Calu3 (cell line): ENCODE measurements around the gene COMMD7. TPM values are rescaled to one million over a fixed set of nuclear protein-coding genes. Genes with fewer than 3 reads are reported as not detected.
"Not testable (repeated sequence)": the region's sequence is repeated elsewhere in the genome, so short reads cannot be mapped to it uniquely, and the experiment has no call there.

Source experiments
- BruUV-seq: library from RNA; stranded (reverse); fragments of 400-500 nt; replicated peaks from 2 replicates; lab custom pipeline; 2021; lab: Mats Ljungman, UMichigan
- CTCF ChIA-PET: fragments of 300-600 bp; sonication (Branson Sonifier 250); formaldehyde crosslinking; loops from one replicate; lab custom pipeline; 2022; ENCODE audit warnings: antibody characterized with exemption; lab: Charles Lee
- DNase-seq: peaks from one replicate; pipeline ENCODE4 v3.0.0; 2022
- H3K27ac Mint-ChIP-seq: one replicate; pipeline ENCODE4 v1.8.0; 2022; ENCODE audit warnings: mixed read lengths; ENCODE audit not compliant: unreplicated experiment
- H3K27me3 Mint-ChIP-seq: one replicate; pipeline ENCODE4 v1.8.0; 2022; ENCODE audit warnings: mixed read lengths; ENCODE audit not compliant: unreplicated experiment
- H3K36me3 Mint-ChIP-seq: one replicate; pipeline ENCODE4 v1.8.0; 2022; ENCODE audit warnings: mild to moderate bottlenecking, moderate library complexity, mixed read lengths; ENCODE audit not compliant: insufficient read depth, unreplicated experiment
- H3K4me1 Mint-ChIP-seq: one replicate; pipeline ENCODE4 v1.8.0; 2022; ENCODE audit warnings: mild to moderate bottlenecking, low read depth, mixed read lengths; ENCODE audit not compliant: unreplicated experiment
- H3K4me3 Mint-ChIP-seq: one replicate; pipeline ENCODE4 v1.8.0; 2022; ENCODE audit warnings: mild to moderate bottlenecking, low read depth, moderate library complexity, mixed read lengths; ENCODE audit not compliant: unreplicated experiment
- H3K9me3 Mint-ChIP-seq: one replicate; pipeline ENCODE4 v1.8.0; 2022; ENCODE audit warnings: low read depth, mixed read lengths; ENCODE audit not compliant: unreplicated experiment
- CTCF ChIP-seq: fragments of 200-600 bp; IDR thresholded peaks from one replicate; pipeline ENCODE4 v1.8.0; 2022; ENCODE audit warnings: antibody characterized with exemption; ENCODE audit not compliant: unreplicated experiment
- intact Hi-C: fragments of 100-400 bp; cut with micrococcal nuclease; formaldehyde crosslinking; loops from one replicate; pipeline ENCODE4 v1.10.0; 2022; ENCODE audit not compliant: unreplicated experiment
- total RNA-seq: library from RNA; stranded (reverse); gene quantifications from 2 replicates; pipeline ENCODE4 v1.2.3, GENCODE V29; 2022

The COMMD7 gene
- total RNA-seq, 1 experiment from 2014 or later = 56.0 TPM

GRCh38 chr20:32772046-32772445 is 28.8 kb upstream of the COMMD7 start:
- Mint-ChIP-seq H3K27me3 (no peaks in the 10 kb centered on the region), H3K36me3 (no peaks in the 10 kb centered on the region), H3K4me3 (no peak overlapping the region), H3K9me3 (no peaks in the 10 kb centered on the region), H3K4me1 (peaks cover 18% of the 10 kb centered on the region), H3K27ac (no peak overlapping the region)
- CTCF ChIA-PET = no interaction called here
- intact Hi-C loops = no loop called here
- TF ChIP-seq CTCF = no peak
- BruUV-seq = no TSS peak
- DNase-seq = no peak

- H3K27me3 Mint-ChIP-seq = no peaks in the 10 kb centered on the region
- CTCF ChIA-PET = interaction anchor here (0.5 to 1.1 kb wide), 2 partner anchors 19 to 53 kb away, joined by 3 read pairs; no protein-coding TSS in a partner anchor
- no peak overlapping the region for H3K4me3 Mint-ChIP-seq
- intact Hi-C loops = no loop called here
- H3K9me3 Mint-ChIP-seq = no peaks in the 10 kb centered on the region
- peaks cover 17% of the 10 kb centered on the region for H3K36me3 Mint-ChIP-seq
- H3K27ac Mint-ChIP-seq = no peak overlapping the region
- DNase-seq = no peak
- BruUV-seq = no TSS peak
- no peak for TF ChIP-seq CTCF
- peaks cover 16% of the 10 kb centered on the region for H3K4me1 Mint-ChIP-seq
Observed at GRCh38 chr20:32767418-32768198, 24.3 kb upstream of the COMMD7 start.

- Mint-ChIP-seq H3K36me3 (peaks cover 35% of the 10 kb centered on the region), H3K4me1 (peaks cover 27% of the 10 kb centered on the region)
- H3K9me3 Mint-ChIP-seq, intact Hi-C loops, BruUV-seq, DNase-seq, H3K27me3 Mint-ChIP-seq, H3K4me3 Mint-ChIP-seq, H3K27ac Mint-ChIP-seq: not testable (repeated sequence)
- CTCF ChIA-PET = interaction anchor here (0.7 to 3.3 kb wide), 2 partner anchors 12 to 21 kb away, joined by 3 to 33 read pairs; no protein-coding TSS in a partner anchor
Observed at GRCh38 chr20:32765230-32765875, 22.1 kb upstream of the COMMD7 start.

GRCh38 chr20:32764005-32764960 is 21.0 kb upstream of the COMMD7 start:
- Mint-ChIP-seq H3K9me3 (no peaks in the 10 kb centered on the region), H3K36me3 (peaks cover 35% of the 10 kb centered on the region), H3K27me3 (no peaks in the 10 kb centered on the region), H3K27ac (no peak overlapping the region), H3K4me3 (peak overlapping the region; percentile 93), H3K4me1 (peaks cover 27% of the 10 kb centered on the region)
- TSS peak; percentile 30 for BruUV-seq
- intact Hi-C loops = no loop called here
- TF ChIP-seq CTCF = no peak
- DNase-seq = no peak
- CTCF ChIA-PET = interaction anchor here (0.8 to 3.3 kb wide), 3 partner anchors 13 to 289 kb away, joined by 3 to 33 read pairs (median 11); partner anchors contain the start of gene COMMD7
